Measurements from ENCODE around the gene MSL1.

MSL1 gene

GRCh38 chr17:40091691-40092397 is 29.9 kb upstream of the MSL1 start:
- DNase-seq, result no peak

DNA sequence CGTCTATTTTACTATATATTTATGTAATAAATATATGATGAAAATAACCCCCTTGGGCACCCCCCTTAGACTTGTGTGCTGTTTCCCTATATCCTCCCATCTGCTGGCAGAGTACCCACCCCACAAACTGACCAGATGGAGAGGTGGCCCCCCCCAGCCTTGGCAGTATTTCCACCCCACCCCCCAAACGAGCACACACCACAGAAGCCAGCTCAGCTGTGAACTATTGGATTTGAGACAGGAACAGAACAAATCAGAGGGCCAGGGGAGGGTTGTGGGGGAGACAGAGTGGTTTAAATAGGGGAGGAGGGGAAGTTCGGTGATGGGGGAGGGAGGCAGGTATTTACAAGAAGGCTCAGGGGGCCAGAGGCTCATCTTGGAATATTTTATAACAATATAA is 29.2 kb upstream of the MSL1 start:
- DNase-seq, result no peak

GRCh38 chr17:40093005-40093579 is 28.7 kb upstream of the MSL1 start:
- DNase-seq, result no peak

DNA sequence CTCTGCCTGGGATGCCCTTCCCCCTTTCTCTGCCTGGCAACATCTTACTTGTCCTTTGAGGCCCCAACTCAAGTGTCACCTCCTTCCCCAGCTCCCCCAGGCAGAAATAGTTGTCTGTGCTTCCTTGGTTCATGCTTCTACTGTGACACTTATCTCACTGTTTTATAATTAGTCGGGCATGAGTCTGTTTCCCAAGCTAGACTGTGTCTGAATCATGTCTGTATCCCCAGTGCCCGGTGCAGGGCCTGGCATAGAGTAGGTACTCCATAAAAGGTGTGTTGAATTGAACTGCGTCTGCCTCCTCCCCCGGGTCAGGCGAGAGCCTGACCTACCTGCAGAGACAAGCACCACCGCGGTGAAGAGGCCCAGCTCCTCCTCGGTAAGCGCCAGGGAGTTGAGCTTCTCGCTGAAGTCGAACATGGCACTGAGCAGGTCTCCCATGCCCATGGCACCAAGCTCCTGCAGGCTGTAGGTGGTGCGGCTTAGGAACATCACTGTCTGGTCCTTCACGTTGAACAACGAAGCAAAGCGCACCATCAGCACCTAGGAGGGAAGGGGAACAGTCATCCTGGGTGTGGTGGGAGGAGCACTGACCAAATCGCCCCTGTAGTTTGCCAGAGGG is 28.1 kb upstream of the MSL1 start:
- DNase-seq, result no peak

- DNase-seq, result no peak
Observed at GRCh38 chr17:40094874-40095273, 26.9 kb upstream of the MSL1 start.

- DNase-seq, result no peak
Observed at GRCh38 chr17:40095351-40095943, 26.3 kb upstream of the MSL1 start.

- no peak for DNase-seq
Observed at GRCh38 chr17:40095944-40096791, 25.6 kb upstream of the MSL1 start.

GRCh38 chr17:40097087-40097486 is 24.7 kb upstream of the MSL1 start:
- DNase-seq, result no peak

GRCh38 chr17:40097931-40098845 is 23.6 kb upstream of the MSL1 start:
- no peak for DNase-seq

DNA sequence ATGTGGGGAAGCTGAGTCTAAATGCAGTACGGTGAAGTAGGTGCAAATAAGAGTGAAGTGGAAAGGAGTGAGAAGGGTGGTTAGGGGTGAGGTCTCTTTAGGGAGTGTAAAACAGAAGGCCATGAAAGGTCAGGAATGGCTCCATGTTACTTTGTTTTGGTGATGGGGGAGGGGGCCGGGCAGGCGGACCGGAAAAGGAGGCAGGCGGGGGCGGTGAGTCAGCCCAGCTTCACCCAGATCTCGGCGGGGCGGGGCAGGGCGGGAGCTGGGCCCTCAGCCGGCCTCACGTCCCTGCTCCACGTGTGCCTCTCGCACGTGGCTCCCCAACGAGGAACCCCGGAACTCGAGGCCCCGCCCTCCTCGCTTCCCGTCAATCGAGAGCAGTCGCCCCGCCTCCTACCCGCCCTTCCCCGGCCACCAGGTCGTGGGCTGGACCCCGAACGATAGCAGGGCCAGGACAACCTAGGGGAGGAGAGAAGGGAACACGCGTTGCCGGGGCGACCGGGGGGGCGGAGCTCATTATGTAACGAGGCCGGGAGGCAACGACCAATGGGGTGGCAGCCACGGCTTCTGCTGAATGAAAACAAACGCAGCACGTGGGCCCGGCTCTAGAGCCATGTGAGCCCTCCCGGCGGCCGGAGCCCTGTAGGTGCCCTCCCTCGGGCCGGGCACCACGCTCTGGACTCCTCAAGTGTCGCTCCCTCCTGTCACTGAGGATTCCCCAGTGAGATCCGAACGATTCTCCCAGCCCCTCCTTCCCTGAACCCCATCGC is 22.7 kb upstream of the MSL1 start:
- DNase-seq, result peak; percentile 94

GRCh38 chr17:40099619-40100418 is 22.0 kb upstream of the MSL1 start:
- DNase-seq, result no peak

DNA sequence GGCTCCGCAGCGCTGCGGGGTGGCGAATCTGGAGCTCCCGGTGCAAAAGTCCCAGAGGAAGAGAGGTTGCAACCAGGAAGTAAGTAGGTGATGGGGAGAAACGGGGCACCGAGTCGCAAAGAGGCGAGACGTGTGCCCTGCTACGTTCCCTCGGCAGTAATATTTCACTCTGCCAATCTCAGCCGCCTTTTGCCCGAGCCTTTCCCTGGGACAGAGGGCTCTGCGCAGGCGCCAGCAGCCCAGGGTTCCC is 21.4 kb upstream of the MSL1 start, which contains the start of gene NR1D1:
TSS of gene NR1D1 (minus strand) at position 171 of the 250 bp plus-strand sequence. CDS start 495 bp downstream, outside the sequence.
- DNase-seq, result no peak

DNA sequence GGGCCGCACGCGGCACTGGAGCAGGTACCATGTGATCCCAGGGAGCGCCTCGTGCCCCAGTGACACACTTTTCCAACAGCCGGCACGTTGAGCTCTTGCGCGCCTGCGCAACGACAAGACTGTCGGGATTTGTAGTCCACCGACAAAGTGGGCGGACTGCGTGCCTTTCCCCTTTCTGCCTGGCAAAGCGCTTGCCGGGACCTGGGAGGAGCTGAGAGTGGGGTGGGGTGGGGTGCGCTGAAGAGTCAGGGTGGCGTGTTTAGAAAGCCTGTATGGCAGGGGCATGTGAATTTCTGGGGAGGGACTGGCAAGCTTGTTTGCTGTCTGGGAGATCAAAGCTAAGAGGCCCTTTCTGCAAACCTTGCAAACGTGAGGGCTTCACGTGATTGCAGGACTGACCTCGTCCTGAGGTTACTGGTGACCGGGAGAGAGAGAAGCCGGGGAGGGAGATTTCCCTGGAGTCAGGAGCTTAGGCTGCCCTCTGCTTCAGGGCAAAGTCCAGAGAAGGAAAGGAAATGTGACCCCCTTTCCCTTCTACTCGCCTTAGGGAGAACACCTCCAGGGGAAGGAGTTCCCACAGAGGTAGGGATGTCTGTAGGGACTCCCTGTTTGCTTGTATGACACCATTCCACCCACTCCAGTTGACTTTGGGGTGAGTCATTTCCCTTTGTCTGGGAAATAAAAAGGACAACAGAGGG is 21.0 kb upstream of the MSL1 start:
- peak; percentile 95 for DNase-seq

GRCh38 chr17:40101367-40102210 is 20.2 kb upstream of the MSL1 start:
- no peak for DNase-seq

- DNase-seq, result no peak
Observed at GRCh38 chr17:40103071-40103661, 18.6 kb upstream of the MSL1 start.

DNA sequence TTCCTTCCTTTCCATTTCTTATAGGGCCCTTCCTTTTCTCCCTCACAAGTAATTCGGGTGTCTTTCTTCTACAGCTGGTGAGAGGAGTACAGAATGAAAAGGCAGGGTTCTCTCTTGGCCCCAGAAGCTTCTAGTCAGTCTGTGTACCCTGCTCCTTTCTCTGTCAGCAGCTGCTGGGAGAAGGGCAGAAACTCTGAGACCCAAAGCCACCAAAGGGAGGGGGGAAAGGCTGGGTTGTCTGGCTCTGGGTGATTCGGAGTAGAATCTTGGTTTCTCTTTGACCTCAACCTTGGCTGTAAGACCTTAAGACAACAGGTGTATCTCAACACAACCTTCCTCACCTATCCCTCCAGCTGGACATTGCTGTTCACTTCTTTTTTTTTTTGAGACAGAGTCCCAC is 18.1 kb upstream of the MSL1 start:
- no peak for DNase-seq

DNA sequence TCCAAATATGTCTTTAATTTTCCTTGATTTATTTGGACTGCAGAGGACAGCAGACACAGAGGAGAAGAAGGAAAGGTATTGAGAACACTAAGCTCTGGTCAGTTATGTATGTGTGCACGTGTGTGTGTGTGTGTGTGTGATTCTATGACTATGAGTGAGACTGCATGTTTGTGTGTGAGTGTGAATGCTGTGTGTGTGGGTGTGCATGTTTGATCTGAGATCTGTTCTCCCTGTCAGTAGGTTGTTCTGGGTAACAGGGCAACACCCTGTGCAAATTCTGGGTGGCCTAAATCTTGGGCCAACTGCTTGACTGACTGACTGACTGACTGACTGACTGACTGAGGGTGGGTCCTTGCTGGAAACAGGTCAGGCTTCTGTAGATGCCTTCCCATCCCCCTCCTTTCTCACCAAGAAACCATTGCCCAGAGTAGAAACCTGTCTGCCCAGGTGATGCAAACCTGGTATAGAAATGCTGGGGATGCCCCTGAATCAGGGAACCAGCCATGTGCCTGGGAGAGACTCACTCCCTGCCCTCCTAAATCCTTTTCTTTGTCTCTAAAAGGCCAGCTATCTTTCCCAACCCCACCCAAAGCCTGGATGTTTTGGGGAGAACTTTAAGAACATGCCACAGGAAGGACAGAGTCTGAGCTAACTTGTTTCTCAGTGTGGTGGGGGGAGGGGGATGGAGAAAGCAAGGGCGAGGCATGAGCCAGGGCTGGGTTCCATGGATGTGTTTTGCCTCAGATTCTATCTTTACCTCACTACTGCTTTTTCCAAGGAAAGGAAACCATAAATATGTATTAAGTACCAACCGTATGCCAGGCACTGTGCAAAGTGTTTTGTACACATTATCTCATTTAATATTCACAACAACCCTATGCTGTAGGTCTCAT is 16.9 kb upstream of the MSL1 start:
- no peak for DNase-seq
